ENCODE results near the gene CDS2. TPM values are rescaled to one million over a fixed set of nuclear protein-coding genes. Genes with fewer than 3 reads are reported as not detected.

CDS2 gene
- total and polyA plus RNA-seq, 2 experiments from 2014 or later, result 16.8 to 40.8 TPM

- Mint-ChIP-seq H3K27me3 (ENCODE audit: insufficient read depth, low read depth, poor library complexity) (no peaks in the 10 kb centered on the region), H3K27ac (peak overlapping the region; percentile 74), H3K4me3 (no peak overlapping the region), H3K36me3 (ENCODE audit: low read depth) (no peaks in the 10 kb centered on the region), H3K4me1 (peaks cover 23% of the 10 kb centered on the region), H3K9me3 (no peaks in the 10 kb centered on the region)
- Histone ChIP-seq H3K79me2 (replicated peaks; ENCODE audit: insufficient read depth) (peaks cover 69% of the 10 kb centered on the region), H3K27me3 (ENCODE audit: insufficient read depth) (no peaks in the 10 kb centered on the region), H3K4me2 (no peak overlapping the region), H3K9me2 (ENCODE audit: insufficient read depth) (no peaks in the 10 kb centered on the region), H4K20me1 (replicated peaks; ENCODE audit: insufficient read depth) (peaks cover 13% of the 10 kb centered on the region), H3F3A (replicated peaks; ENCODE audit: low read depth) (no peaks in the 10 kb centered on the region), H3K4me3 (no peak overlapping the region), H2AFZ (no peak overlapping the region), H3K4me1 (ENCODE audit: insufficient read depth) (peaks cover 5% of the 10 kb centered on the region; the same call in 1 of the 2 replicates), H3K36me3 (ENCODE audit: insufficient read depth) (no peaks in the 10 kb centered on the region), H3K27ac (ENCODE audit: low read depth) (peak overlapping the region; percentile 59; the same call in 1 of the 2 replicates)
- peak; percentile 48 for ATAC-seq
- TF ChIP-seq REST (IDR thresholded peaks at IDR 0.05; ENCODE audit: unreplicated experiment), result no peak
- TF ChIP-seq NANOG (IDR thresholded peaks at IDR 0.05; ENCODE audit: borderline replicate concordance), result no peak
- no peak for TF ChIP-seq ZNF114 (CRISPR knock-in tag; IDR thresholded peaks at IDR 0.05)
- no peak for TF ChIP-seq EZH2phosphoT487 (IDR thresholded peaks at IDR 0.05; ENCODE audit: unreplicated experiment)
- no peak for TF ChIP-seq CREB1 (CRISPR knock-in tag; IDR thresholded peaks at IDR 0.05; ENCODE audit: low read depth)
- no peak for TF ChIP-seq ZNF462 (CRISPR knock-in tag; IDR thresholded peaks at IDR 0.05)
- TF ChIP-seq CTCF (conservative IDR thresholded peaks at IDR 0.05; ENCODE audit: low read depth in 2 of 2), result no peak
- no peak for DNase-seq (ENCODE audit: low spot score)
Observed at GRCh38 chr20:5153612-5154542, 27.1 kb downstream of the CDS2 start.
